Omental fat pad (tissue), 4 donors: Measurements from ENCODE around the gene WDR26. TPM values are rescaled to one million over a fixed set of nuclear protein-coding genes. Genes with fewer than 3 reads are reported as not detected.
A peak's percentile ranks its signal among the peaks of the same experiment; 100 is the strongest.
"Not testable (repeated sequence)": the region's sequence is repeated elsewhere in the genome, so short reads cannot be mapped to it uniquely, and the experiment has no call there.

Experiments
- ATAC-seq: fragments of 150-250 bp; one replicate; pipeline ENCODE4 v1.9.1; 2016; ENCODE audit warnings: mild to moderate bottlenecking, moderate library complexity; ENCODE audit not compliant: low FRiP score
- DNase-seq: peaks from one replicate; pipeline ENCODE4 v3.0.0-alpha.2; 2019; ENCODE audit warnings: low spot score
- total RNA-seq, 4 donors: library from RNA; depleted of rRNA; stranded (reverse); fragments of >200 nt; gene quantifications; one replicate each; pipeline ENCODE4 v1.1.0, GENCODE V29; 2016
- TF ChIP-seq, protein P1 (sequence below), 3 donors: fragments of 450-650 bp; IDR thresholded peaks; one replicate each; pipeline ENCODE4 v1.5.1; 2016 to 2017; ENCODE audit warnings: antibody characterized with exemption in 3 of 3, mild to moderate bottlenecking in 3 of 3, moderate library complexity in 2 of 3

The WDR26 gene
- total RNA-seq, 4 donors from 2014 or later: 79.9 to 101 (median 93.8) TPM

DNA sequence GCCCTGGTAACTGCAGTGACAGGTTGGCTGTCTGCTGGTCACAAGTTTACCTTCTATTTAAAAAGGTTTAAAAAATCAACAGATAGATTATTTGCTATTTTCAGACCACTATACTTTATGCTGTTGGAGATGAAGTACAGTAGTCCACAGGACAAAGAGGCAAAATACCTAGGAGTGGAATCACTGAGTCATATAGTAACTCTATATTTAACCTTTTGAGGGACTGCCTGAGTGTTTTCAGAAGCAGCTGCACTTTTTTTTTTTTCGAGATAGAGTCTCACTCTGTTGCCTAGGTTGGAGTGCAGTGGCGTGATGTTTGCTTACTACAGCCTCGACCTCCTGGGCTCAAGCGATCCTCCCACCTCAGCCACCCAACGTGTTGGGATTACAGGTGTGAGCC, 66.2 kb downstream of the WDR26 start:
- no peak for ATAC-seq
- TF ChIP-seq, protein P1, sequence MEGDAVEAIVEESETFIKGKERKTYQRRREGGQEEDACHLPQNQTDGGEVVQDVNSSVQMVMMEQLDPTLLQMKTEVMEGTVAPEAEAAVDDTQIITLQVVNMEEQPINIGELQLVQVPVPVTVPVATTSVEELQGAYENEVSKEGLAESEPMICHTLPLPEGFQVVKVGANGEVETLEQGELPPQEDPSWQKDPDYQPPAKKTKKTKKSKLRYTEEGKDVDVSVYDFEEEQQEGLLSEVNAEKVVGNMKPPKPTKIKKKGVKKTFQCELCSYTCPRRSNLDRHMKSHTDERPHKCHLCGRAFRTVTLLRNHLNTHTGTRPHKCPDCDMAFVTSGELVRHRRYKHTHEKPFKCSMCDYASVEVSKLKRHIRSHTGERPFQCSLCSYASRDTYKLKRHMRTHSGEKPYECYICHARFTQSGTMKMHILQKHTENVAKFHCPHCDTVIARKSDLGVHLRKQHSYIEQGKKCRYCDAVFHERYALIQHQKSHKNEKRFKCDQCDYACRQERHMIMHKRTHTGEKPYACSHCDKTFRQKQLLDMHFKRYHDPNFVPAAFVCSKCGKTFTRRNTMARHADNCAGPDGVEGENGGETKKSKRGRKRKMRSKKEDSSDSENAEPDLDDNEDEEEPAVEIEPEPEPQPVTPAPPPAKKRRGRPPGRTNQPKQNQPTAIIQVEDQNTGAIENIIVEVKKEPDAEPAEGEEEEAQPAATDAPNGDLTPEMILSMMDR (IDR thresholded peaks at IDR 0.05): no peak
- DNase-seq: no peak

DNA sequence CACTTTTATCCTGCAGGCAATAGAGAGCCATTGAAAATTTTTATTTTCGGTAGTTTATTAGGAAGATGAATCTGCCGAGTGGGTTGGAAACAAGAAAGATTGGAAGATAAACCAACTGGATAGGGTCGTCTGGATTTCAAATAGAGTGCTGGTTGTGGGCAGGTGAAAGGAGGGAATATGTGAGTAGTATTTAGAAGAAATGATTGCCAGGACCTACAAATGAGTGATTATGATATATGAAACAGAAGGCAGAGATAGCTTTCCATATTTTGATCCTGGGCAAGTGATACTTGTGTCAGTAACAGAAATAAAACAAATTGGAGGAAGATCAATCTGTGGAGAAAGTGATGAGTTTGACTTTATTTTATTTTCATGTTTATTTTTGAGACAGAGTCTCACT, 75.4 kb downstream of the WDR26 start:
- TF ChIP-seq, protein P1 (IDR thresholded peaks at IDR 0.05): no peak
- DNase-seq: no peak
- no peak for ATAC-seq

DNA sequence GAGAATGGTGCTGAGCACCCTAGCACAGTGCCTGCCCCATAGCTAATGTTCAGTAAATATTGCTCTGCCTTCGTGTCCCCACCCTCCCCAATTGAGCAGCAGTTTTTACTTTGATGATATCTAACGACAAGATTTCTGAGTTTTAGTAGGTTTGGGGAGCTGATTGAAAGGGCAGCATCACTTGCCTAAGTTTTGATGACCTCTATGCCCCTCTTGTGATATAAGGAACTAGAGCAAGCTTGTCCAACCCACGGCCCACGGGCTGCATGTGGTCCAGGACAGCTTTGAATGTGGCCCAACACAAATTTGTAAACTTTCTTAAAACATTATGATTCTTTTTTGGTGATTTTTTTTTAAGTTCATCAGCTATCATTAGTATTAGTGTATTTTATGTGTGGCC, 76.4 kb downstream of the WDR26 start:
- TF ChIP-seq, protein P1 (IDR thresholded peaks at IDR 0.05): no peak
- DNase-seq (no peak), ATAC-seq (no peak)

DNA sequence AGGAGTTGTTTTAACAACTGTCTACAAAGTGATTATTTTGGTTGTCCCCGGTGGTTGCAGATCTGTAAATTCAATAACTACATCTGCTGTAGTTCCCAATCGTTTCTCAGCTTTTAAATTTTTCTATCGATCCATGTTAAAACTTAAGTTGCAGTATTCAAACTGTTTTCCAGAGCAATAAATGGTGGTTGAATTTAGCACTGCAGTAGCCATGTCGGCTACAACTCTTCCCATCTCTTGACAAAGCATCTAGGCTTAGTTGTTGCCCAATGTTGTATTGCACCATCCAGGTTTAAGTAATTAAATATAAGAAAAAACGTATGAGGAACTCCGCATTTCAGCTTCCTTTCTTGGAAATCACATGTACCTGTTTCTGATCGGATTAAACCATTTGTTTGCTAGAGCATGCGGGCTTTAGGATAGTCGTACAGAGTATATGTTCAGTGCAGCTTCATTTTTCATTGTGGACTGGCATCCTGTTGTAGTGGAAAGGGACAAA, 76.9 kb downstream of the WDR26 start:
- DNase-seq (no peak), ATAC-seq (peak; percentile 47)
- TF ChIP-seq, protein P1 (IDR thresholded peaks at IDR 0.05): no peak

DNA sequence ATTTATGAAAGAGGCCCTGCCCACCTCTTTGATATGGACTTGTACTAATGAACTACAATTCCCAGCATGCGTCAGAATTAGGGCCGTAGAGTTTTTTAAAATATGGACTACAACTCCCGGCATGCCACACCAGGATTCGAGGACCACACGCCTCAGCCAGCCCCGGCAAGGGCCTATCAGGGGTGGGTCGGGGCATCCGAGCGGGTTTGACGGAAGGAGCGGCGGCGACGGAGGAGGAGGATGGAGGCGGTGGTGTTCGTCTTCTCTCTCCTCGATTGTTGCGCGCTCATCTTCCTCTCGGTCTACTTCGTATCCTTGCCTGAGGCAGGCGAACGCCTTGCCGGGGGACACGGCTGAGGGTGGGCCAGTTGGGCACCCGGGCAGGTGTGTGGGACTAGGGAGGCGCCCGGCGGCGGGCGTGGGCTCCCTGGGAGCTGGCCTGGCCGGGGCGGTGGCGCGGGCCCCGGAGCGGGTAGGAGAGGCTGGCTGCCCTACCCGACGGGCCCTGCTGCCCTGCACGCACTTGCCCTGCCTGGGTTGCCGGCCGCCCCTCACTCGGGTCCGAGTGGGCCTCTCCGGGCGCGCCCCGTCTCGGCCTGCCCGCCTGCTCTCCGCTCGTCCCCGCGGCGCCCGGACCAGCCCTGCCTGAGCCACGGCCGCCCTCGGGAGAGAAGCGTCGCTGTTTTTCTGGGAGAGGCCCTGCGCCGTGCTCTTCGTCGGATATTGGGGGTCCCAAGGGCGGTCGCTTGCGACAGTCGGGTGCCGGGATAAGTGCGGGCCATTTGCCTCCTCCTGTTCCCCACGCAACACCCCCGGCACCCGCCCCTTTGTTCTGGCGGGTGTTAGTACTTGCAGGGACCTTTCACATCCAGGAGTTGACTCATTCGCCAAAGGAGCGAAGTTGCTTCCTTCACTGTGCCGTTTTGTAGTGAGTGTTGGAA, 77.6 kb downstream of the WDR26 start, which contains the start of gene CNIH4:
Gene CNIH4 (plus strand): TSS at position 195 of the 941 bp plus-strand sequence. CDS start 46 bp downstream, at position 241.
- TF ChIP-seq, protein P1 (IDR thresholded peaks at IDR 0.05): no peak
- DNase-seq: peak; percentile 54
- peak; percentile 95 for ATAC-seq

DNA sequence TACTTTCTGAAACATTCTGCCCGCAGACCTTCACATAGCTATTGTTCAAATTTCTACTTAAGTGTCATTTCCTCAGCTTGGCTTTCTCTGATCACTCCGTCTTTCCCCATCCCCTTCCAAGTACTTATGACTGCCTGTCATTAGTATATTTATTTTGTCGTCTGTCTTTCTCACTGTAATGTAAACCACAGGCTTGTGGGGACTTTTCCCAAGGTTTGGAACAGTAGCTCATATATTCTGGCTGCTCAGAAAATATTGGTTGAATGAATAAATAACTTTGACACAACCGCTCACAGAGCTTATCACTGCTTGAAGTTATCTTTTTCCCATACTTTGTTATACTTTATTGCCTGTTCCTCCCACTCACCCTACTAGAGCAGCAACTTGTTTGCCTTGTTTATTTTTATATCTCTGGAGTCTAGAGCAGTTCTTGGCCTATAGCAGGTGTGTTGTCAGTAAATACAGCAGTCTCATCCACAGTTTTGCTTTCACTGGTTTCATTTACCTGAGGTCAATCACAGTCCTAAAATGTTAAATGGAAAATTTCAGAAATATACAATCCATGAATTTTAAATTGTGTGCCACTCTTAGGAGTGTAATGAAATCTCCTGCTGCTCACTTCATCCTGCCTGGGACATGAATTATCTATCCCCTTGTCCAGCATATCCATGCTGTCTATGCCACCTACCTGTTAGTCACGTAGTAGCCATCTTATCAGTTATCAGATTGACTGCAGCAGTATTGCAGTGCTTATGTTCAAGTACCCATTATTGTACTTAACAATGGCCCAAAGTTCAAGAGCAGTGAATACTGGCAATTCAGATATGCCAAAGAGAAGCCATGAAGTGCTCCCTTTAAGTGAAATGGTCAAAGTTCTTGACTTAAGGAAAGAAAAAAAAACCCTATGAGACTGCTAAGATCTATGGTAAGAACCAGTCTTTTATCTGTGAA, 80.3 kb downstream of the WDR26 start:
- TF ChIP-seq, protein P1 (IDR thresholded peaks at IDR 0.05): no peak
- ATAC-seq (no peak), DNase-seq (no peak)

DNA sequence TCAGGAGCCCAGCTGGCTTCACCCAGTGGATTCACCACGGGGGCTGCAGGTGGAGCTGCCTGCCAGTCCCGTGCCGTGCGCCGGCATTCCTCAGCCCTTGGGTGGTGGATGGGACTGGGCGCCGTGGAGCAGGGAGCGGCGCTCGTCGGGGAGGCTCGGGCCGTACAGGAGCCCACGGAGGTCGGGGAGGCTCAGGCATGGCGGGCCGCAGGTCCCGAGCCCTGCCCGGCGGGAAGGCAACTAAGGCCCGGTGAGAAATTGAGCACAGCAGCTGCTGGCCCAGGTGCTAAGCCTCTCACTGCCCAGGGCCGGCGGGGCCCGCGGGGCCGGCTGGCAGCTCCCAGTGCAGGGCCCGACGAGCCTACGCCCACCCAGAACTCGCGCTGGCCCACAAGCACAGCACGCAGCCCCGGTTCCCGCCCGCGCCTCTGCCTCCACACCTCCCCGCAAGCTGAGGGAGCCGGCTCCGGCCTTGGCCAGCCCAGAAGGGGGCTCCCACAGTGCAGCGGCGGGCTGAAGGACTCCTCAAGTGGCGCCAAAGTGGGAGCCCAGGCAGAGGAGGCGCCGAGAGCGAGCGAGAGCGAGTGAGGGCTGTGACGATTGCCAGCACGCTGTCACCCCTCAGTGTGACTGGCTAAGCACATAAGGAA, 82.0 kb downstream of the WDR26 start:
- not testable (repeated sequence) for DNase-seq, ATAC-seq

DNA sequence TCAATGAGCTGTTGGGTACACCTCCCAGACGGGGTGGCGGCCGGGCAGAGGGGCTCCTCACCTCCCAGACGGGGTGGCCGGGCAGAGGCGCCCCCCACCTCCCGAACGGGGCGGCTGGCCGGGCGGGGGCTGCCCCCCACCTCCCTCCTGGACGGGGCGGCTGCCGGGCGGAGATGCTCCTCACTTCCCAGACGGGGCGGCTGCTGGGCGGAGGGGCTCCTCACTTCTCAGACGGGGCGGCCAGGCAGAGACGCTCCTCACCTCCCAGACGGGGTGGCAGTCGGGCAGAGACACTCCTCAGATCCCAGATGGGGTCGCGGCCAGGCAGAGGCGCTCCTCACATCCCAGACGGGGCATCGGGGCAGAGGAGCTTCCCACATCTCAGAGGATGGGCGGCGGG, 84.9 kb downstream of the WDR26 start:
- not testable (repeated sequence) for ATAC-seq, DNase-seq
